HepG2 (cell line): ENCODE results near the gene CCS. TPM values are rescaled to one million over a fixed set of nuclear protein-coding genes. Genes with fewer than 3 reads are reported as not detected.

Source experiments
- ATF1 ChIP-seq: IDR thresholded peaks from 2 replicates; pipeline ENCODE4 v1.6.1; 2016; ENCODE audit warnings: mild to moderate bottlenecking, control low read depth
- CHCHD3 ChIP-seq: sonication (generic); formaldehyde crosslinking; IDR thresholded peaks from 2 replicates; pipeline ENCODE4 v1.8.0; 2022; ENCODE audit warnings: mild to moderate bottlenecking, missing genetic modification reagents, moderate library complexity
- DMTF1 ChIP-seq: sonication (generic); formaldehyde crosslinking; IDR thresholded peaks from 2 replicates; pipeline ENCODE4 v1.4.0; 2020; ENCODE audit warnings: mild to moderate bottlenecking, missing genetic modification reagents
- IKZF4 ChIP-seq: sonication (generic); formaldehyde crosslinking; IDR thresholded peaks from 2 replicates; pipeline ENCODE4 v1.5.1; 2020; ENCODE audit warnings: borderline replicate concordance, mild to moderate bottlenecking, low read depth, missing genetic modification reagents; ENCODE audit errors: not compliant biosample characterization
- KLF13 ChIP-seq: sonication (generic); formaldehyde crosslinking; IDR thresholded peaks from 2 replicates; pipeline ENCODE4 v1.4.0; 2020; ENCODE audit warnings: mild to moderate bottlenecking, missing genetic modification reagents
- MAFG ChIP-seq: sonication (generic); formaldehyde crosslinking; IDR thresholded peaks from 2 replicates; pipeline ENCODE4 v1.5.1; 2020; ENCODE audit warnings: mild to moderate bottlenecking, missing genetic modification reagents
- MEF2D ChIP-seq: sonication (generic); formaldehyde crosslinking; IDR thresholded peaks from 2 replicates; pipeline ENCODE4 v1.5.1; 2020; ENCODE audit warnings: mild to moderate bottlenecking, missing genetic modification reagents
- SALL1 ChIP-seq: sonication (generic); formaldehyde crosslinking; IDR thresholded peaks from 2 replicates; pipeline ENCODE4 v1.8.0; 2022; ENCODE audit warnings: mild to moderate bottlenecking, missing genetic modification reagents
- TMF1 ChIP-seq: sonication (generic); formaldehyde crosslinking; IDR thresholded peaks from 2 replicates; pipeline ENCODE4 v1.8.1; 2022; ENCODE audit warnings: low read depth, missing genetic modification reagents
- ZBTB21 ChIP-seq: sonication (generic); formaldehyde crosslinking; IDR thresholded peaks from 2 replicates; pipeline ENCODE4 v1.4.0; 2020; ENCODE audit warnings: missing genetic modification reagents
- ZKSCAN8 ChIP-seq: IDR thresholded peaks from 2 replicates; pipeline ENCODE4 v1.6.1; 2016; ENCODE audit warnings: borderline replicate concordance, missing genetic modification reagents, missing compliant biosample characterization
- ZNF232 ChIP-seq: sonication (generic); formaldehyde crosslinking; IDR thresholded peaks from 2 replicates; pipeline ENCODE4 v1.4.0; 2020; ENCODE audit warnings: missing genetic modification reagents, borderline replicate concordance
- ZNF281 ChIP-seq: sonication (generic); formaldehyde crosslinking; IDR thresholded peaks from 2 replicates; pipeline ENCODE4 v1.4.0; 2020; ENCODE audit warnings: missing genetic modification reagents, borderline replicate concordance
- ZNF501 ChIP-seq: sonication (generic); formaldehyde crosslinking; IDR thresholded peaks from 2 replicates; pipeline ENCODE4 v1.5.1; 2020; ENCODE audit warnings: mild to moderate bottlenecking, moderate library complexity, missing genetic modification reagents
- ZNF562 ChIP-seq: sonication (generic); formaldehyde crosslinking; IDR thresholded peaks from 2 replicates; pipeline ENCODE4 v1.8.0; 2022; ENCODE audit warnings: missing genetic modification reagents, borderline replicate concordance
- ZNF780A ChIP-seq: sonication (generic); formaldehyde crosslinking; IDR thresholded peaks from 2 replicates; pipeline ENCODE4 v1.8.0; 2022; ENCODE audit warnings: mild to moderate bottlenecking, missing genetic modification reagents, moderate library complexity
- polyA plus RNA-seq, 8 experiments: library from polyadenylated mRNA; depleted of rRNA in 3 of 8; stranded (reverse) in 7 of 8; unstranded in 1 of 8; fragments of >200 nt; fragmentation: Illumina TruSeq in 4 of 8; extraction: Trizol in 4 of 8; gene quantifications; 2 replicates each; pipeline versions ENCODE4 v1.2.1 to v1.2.3, GENCODE V29; 2011 to 2016; ENCODE audit warnings: low read depth in 4 of 8, missing spikeins in 1 of 8, mixed read lengths in 1 of 8; ENCODE audit not compliant: insufficient read depth in 1 of 8
- total RNA-seq, 5 experiments: library from RNA; depleted of rRNA; stranded (reverse); fragments of >200 nt; fragmentation: Illumina TruSeq; extraction: Trizol; gene quantifications; 2 replicates each; pipeline ENCODE4 v1.2.3, GENCODE V29; 2016; ENCODE audit warnings: low read depth in 1 of 5
- TF ChIP-seq, protein P1 (sequence below): sonication (generic); formaldehyde crosslinking; IDR thresholded peaks from 2 replicates; pipeline ENCODE4; 2020; ENCODE audit warnings: missing genetic modification reagents, mild to moderate bottlenecking, borderline replicate concordance
- TF ChIP-seq, protein P2 (sequence below): sonication (generic); formaldehyde crosslinking; IDR thresholded peaks from 2 replicates; pipeline ENCODE4 v1.4.0; 2020; ENCODE audit warnings: mild to moderate bottlenecking, missing genetic modification reagents

The CCS gene
- total and polyA plus RNA-seq, 2 of the 13 experiments (the other 11 are each of a cell fraction or from before 2014, with no cell fraction given) = 25.4 to 44.6 TPM

- no peak for TF ChIP-seq ZNF281 (CRISPR knock-in tag)
- TF ChIP-seq TMF1 = no peak
- TF ChIP-seq KLF13 = no peak
- TF ChIP-seq, protein P1, sequence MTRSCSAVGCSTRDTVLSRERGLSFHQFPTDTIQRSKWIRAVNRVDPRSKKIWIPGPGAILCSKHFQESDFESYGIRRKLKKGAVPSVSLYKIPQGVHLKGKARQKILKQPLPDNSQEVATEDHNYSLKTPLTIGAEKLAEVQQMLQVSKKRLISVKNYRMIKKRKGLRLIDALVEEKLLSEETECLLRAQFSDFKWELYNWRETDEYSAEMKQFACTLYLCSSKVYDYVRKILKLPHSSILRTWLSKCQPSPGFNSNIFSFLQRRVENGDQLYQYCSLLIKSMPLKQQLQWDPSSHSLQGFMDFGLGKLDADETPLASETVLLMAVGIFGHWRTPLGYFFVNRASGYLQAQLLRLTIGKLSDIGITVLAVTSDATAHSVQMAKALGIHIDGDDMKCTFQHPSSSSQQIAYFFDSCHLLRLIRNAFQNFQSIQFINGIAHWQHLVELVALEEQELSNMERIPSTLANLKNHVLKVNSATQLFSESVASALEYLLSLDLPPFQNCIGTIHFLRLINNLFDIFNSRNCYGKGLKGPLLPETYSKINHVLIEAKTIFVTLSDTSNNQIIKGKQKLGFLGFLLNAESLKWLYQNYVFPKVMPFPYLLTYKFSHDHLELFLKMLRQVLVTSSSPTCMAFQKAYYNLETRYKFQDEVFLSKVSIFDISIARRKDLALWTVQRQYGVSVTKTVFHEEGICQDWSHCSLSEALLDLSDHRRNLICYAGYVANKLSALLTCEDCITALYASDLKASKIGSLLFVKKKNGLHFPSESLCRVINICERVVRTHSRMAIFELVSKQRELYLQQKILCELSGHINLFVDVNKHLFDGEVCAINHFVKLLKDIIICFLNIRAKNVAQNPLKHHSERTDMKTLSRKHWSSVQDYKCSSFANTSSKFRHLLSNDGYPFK = no peak
- TF ChIP-seq MEF2D (CRISPR knock-in tag) = 0 out of 2 replicates have a peak, but pooled peaks have one; percentile 24
- no peak for TF ChIP-seq CHCHD3 (CRISPR knock-in tag)
- TF ChIP-seq ZBTB21 (CRISPR knock-in tag) = no peak
- no peak for TF ChIP-seq IKZF4 (CRISPR knock-in tag)
- TF ChIP-seq DMTF1 (CRISPR knock-in tag) = no peak
- TF ChIP-seq SALL1 (CRISPR knock-in tag) = peak; percentile 58; the same call in 1 of the 2 replicates
- TF ChIP-seq, protein P2, sequence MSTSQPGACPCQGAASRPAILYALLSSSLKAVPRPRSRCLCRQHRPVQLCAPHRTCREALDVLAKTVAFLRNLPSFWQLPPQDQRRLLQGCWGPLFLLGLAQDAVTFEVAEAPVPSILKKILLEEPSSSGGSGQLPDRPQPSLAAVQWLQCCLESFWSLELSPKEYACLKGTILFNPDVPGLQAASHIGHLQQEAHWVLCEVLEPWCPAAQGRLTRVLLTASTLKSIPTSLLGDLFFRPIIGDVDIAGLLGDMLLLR (CRISPR knock-in tag) = no peak
- no peak for TF ChIP-seq ZKSCAN8 (CRISPR knock-in tag)
- no peak for TF ChIP-seq MAFG (CRISPR knock-in tag)
- no peak for TF ChIP-seq ZNF232 (CRISPR knock-in tag)
- no peak for TF ChIP-seq ZNF562 (CRISPR knock-in tag)
- TF ChIP-seq ATF1 (CRISPR knock-in tag) = no peak; the same call in 1 of the 2 replicates
- no peak for TF ChIP-seq ZNF780A (CRISPR knock-in tag)
- TF ChIP-seq ZNF501 (CRISPR knock-in tag) = peak; percentile 54; the same call in 1 of the 2 replicates
These were observed 14.3 kb downstream of the CCS start (continued) for GRCh38 chr11:66607126-66607834.
